ENCODE measurements around the gene DDX56.

DNA sequence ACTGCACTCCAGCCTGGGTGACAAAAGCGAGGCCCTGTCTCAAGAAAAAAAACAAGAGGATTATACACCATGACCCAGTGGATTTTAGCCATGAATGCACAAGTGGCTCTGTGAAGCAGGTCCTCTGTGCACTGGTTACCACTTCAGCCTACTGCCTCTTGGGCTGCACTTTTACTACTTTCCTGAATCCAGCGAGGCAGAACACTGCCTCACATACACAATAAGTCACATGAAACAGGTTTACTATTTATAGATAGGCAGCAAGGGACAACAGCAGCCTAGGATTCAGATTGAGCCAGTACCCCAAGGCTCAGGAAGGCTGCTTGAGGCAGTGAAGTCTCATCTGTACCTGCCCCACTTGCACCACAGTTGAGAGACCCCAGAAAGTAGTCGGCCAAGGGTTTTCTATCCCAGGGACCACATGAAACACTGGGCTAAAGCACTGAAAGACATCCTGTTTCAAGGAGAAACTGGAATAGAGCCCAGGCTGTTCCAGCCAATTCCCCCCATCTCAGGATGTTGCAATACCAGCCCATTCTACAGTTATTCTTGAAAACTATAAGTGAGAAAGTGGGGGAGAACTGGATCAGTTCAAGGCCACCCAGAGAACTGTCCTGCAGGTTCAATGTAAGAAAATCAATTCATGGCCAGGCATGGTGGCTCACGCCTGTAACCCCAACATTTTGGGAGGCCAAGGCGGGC lies 22.4 kb upstream of the DDX56 start:
- TF ChIP-seq POLR2A (IDR thresholded peaks at IDR 0.05; ENCODE audit: low read depth, low read length) (no peak), CTCF (conservative IDR thresholded peaks at IDR 0.05; ENCODE audit: low read depth, low read length) (no peak)
